HFF-Myc (cell line): ENCODE measurements around the gene TMEM219.
"Not testable (repeated sequence)": the region's sequence is repeated elsewhere in the genome, so short reads cannot be mapped to it uniquely, and the experiment has no call there.

Source experiments
- DNase-seq: peaks from one replicate; pipeline ENCODE4 v3.0.0-alpha.2; 2011; ENCODE audit warnings: low read depth; ENCODE audit errors: extremely low read depth
- H3K4me3 ChIP-seq: replicated peaks from 2 replicates; pipeline ENCODE4 v1.5.1; 2011; ENCODE audit warnings: low read depth, mild to moderate bottlenecking, control low read depth, low read length
- TF ChIP-seq, protein P1 (sequence below): IDR thresholded peaks from 2 replicates; pipeline ENCODE4 v1.5.1; 2012; ENCODE audit warnings: mild to moderate bottlenecking, low read depth, low read length, control low read depth; ENCODE audit errors: missing control alignments

The TMEM219 gene

DNA sequence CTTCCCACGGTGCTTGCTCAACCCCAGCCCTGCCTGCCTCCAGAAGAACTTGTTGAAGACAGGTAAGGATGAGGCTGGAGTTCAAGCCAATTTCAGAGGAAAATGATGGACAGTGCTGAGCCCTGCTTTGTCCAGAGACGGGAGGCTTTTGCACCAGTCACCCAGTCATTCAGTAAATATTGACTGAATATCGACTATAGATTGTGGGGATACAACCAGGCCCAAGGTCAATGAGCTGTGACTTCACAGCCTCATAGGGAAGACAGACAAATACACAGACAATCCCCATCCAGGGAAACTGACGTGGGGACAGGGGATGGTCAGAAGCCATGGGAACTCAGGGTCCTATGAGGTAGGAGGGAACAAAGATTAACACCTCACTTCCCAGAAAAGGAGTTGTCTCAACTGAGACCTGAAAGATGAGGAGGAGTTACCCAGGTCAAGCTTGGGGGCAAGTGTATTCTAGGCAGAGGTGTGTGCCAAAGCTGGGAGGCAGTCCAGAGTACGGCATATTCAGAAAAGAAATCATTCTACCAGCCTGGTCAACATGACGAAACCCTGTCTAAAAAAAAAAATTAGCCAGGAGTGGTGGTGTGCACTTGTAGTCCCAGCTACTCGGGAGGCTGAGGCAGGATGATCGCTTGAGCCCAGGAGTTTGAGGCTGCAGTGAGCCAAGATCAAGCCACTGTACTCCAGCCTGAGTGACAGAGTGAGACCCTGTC, 54.8 kb downstream of the TMEM219 start:
- TF ChIP-seq, protein P1, sequence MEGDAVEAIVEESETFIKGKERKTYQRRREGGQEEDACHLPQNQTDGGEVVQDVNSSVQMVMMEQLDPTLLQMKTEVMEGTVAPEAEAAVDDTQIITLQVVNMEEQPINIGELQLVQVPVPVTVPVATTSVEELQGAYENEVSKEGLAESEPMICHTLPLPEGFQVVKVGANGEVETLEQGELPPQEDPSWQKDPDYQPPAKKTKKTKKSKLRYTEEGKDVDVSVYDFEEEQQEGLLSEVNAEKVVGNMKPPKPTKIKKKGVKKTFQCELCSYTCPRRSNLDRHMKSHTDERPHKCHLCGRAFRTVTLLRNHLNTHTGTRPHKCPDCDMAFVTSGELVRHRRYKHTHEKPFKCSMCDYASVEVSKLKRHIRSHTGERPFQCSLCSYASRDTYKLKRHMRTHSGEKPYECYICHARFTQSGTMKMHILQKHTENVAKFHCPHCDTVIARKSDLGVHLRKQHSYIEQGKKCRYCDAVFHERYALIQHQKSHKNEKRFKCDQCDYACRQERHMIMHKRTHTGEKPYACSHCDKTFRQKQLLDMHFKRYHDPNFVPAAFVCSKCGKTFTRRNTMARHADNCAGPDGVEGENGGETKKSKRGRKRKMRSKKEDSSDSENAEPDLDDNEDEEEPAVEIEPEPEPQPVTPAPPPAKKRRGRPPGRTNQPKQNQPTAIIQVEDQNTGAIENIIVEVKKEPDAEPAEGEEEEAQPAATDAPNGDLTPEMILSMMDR, result no peak
- no peak for DNase-seq
- H3K4me3 ChIP-seq, result no peak overlapping the region

DNA sequence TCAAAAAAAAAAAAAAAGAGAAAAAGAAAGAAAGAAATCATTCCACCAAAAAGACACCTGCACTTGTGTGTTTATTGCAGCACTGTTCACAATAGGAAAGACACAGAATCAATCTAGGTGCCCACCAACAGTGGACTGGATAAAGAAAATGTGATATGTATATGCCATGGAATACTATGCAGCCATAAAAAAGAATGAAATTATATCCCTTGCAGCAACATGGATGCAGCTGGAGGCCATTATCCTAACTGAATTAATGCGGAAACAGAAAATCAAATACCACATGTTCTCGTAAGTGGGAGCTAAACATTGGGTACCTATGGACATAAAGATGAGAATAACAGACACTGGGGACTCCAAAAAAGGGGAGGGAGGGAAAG, 55.4 kb downstream of the TMEM219 start:
- TF ChIP-seq, protein P1, result no peak
- no peak overlapping the region for H3K4me3 ChIP-seq
- no peak for DNase-seq

DNA sequence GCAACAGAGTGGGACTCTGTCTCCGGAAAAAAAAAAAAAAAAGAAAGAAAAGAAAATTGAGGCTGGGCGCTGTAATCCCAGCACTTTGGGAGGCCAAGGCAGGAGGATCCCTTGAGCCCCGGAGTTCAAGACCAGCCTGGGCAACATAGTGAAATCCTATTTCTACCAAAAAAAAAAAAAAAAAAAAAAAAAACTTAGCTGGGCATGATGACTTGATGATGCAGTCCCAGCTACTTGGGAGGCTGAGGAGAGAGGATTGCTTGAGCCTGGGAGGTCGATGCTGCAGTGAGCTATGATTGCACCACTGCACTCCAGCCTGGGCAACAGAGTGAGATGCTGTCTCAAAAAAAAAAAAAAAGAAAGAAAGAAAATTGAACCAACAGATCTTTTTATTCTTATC, 56.1 kb downstream of the TMEM219 start:
- not testable (repeated sequence) for DNase-seq, H3K4me3 ChIP-seq

DNA sequence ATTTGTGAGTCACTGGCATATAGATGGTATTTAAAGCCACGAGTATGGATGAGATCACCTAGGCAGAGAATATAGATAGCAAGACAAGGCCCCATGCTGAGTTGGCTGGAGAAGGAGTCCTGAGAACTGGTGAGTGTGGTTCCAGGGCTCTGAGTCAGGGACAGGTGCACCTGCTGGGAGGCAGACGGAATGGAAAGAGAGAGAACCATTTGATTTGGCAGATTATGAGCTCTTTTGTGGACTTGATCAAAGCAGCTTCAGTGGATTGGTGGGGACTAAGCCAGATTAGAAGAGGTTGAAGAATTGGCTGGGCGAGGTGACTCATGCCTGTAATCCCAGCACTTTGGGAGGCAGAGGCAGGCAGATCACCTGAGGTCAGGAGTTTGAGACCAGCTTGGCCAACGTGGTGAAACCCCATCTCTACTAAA, 56.9 kb downstream of the TMEM219 start:
- DNase-seq, result no peak
- H3K4me3 ChIP-seq, result no peak overlapping the region
- TF ChIP-seq, protein P1, result no peak
